GM21447 (cell line): ENCODE data around the gene RBM25.
"Not testable (repeated sequence)": the region's sequence is repeated elsewhere in the genome, so short reads cannot be mapped to it uniquely, and the experiment has no call there.

Experiments
- ATAC-seq: cut with Tn5 transposase; IDR thresholded peaks from one replicate; pipeline ENCODE4 v1.9.1; 2021; ENCODE audit not compliant: unreplicated experiment

Gene RBM25

GRCh38 chr14:73168274-73168673 lies 109.9 kb downstream of the RBM25 start:
- no peak for ATAC-seq

- ATAC-seq: no peak
Measured at GRCh38 chr14:73168691-73169090, 110.4 kb downstream of the RBM25 start.

GRCh38 chr14:73169855-73170254 lies 111.5 kb downstream of the RBM25 start:
- not testable (repeated sequence) for ATAC-seq

GRCh38 chr14:73170686-73171085 lies 112.4 kb downstream of the RBM25 start:
- no peak for ATAC-seq

- ATAC-seq: no peak
Measured at GRCh38 chr14:73172500-73172899, 114.2 kb downstream of the RBM25 start.

- no peak for ATAC-seq
Measured at GRCh38 chr14:73173092-73173735, 114.9 kb downstream of the RBM25 start.
